GM18511 (cell line): ENCODE data around the gene ATXN10.
"Not testable (repeated sequence)": the region's sequence is repeated elsewhere in the genome, so short reads cannot be mapped to it uniquely, and the experiment has no call there.

ENCODE experiments used
- ATAC-seq: cut with Tn5 transposase; IDR thresholded peaks from one replicate; pipeline ENCODE4 v1.9.1; 2021; ENCODE audit warnings: mild to moderate bottlenecking, moderate library complexity; ENCODE audit not compliant: unreplicated experiment

Gene ATXN10

DNA sequence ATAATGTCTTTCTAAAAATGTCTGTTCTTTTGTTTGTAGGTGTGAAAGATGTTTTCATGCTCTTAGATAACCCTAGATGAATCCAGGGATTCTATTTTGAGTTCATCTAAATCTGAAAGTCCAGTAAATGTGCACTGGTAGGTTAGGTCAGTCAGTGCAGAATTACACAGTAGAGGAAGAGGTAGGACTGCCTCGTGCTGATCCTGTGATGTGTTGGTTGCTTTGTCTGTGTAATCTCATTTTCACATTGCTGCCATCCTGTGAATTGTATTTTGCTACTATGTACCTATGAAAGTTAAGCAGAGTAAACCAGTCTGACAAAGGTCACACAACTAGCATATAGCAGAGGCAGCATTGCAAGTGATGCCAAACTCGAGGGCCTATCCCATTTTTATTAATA is 36.5 kb downstream of the ATXN10 start:
- ATAC-seq, result no peak

DNA sequence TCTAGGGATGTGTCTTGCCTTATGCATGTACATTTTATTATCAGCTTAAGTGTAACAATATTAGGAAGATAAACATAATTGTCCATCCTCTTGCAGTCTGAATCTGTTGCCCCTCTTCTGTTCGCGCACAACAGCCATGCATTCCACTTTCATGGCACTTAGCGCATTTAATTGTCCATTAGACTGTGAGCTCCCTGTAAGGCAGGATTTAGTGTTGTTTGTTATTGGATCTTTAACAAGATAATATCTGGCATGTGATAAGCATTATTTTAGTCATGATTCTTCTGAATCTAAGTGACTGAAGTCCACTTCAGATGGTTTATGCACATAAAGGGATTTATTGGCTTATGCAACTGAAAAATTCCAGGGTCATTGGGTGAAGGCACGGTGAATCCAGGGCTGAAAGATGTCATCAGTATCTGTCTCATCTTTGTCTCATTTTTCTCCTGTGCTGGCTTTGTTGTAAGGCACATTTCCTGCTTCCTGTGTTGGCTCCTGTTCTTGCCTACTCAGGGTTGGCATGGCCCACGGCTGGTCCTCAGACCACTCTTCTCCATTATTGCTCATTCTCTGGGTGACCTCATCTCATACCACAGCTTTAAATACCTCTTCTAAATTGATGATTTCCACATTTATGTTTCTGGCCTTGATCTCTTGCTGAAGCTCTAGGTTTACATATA is 37.6 kb downstream of the ATXN10 start:
- ATAC-seq, result no peak

DNA sequence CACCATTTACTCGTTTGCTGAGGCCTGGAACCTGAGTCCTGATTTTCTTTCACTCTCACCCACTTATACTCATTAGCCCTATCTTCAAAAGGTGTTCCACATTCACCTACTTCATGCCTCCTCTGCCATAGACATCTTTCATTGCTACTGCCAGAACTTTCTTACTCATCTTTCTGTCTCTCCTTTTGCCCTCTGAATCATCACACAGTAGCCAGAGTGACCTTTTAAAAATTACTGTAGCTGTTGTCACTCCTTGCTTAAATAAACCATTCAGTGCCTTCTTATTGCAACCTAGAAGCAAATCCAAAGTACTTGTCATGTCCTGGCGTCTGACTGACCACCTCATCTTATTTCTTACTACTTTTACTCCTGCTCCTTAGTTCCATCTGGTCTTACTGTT is 38.2 kb downstream of the ATXN10 start:
- no peak for ATAC-seq

GRCh38 chr22:45710469-45710868 is 38.8 kb downstream of the ATXN10 start:
- ATAC-seq, result no peak

DNA sequence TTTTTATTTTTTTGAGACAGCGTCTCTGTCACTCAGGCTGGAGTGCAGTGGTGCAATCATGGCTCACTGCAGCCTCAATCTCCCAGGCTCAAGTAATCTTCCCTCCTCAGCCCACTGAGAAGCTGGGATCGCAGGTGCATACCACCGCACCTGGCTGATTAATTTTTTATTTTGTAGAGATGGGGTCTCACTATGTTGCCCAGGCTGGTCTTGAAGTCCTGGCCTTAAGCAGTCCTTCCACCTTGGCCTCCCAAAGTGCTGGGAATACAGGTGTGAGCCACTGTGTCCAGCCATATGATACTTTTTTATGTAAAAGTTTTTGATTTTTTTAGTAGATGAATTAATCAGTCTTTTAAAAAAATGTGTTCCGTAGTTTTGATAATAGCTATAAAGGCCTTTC is 42.8 kb downstream of the ATXN10 start:
- not testable (repeated sequence) for ATAC-seq

- ATAC-seq, result no peak
Observed at GRCh38 chr22:45717789-45718188, 46.2 kb downstream of the ATXN10 start.

- ATAC-seq, result no peak
Observed at GRCh38 chr22:45718391-45718790, 46.8 kb downstream of the ATXN10 start.

- no peak for ATAC-seq
Observed at GRCh38 chr22:45720839-45721378, 49.3 kb downstream of the ATXN10 start.

- no peak for ATAC-seq
Observed at GRCh38 chr22:45722006-45722405, 50.4 kb downstream of the ATXN10 start.

- ATAC-seq, result no peak
Observed at GRCh38 chr22:45726081-45726480, 54.4 kb downstream of the ATXN10 start.

DNA sequence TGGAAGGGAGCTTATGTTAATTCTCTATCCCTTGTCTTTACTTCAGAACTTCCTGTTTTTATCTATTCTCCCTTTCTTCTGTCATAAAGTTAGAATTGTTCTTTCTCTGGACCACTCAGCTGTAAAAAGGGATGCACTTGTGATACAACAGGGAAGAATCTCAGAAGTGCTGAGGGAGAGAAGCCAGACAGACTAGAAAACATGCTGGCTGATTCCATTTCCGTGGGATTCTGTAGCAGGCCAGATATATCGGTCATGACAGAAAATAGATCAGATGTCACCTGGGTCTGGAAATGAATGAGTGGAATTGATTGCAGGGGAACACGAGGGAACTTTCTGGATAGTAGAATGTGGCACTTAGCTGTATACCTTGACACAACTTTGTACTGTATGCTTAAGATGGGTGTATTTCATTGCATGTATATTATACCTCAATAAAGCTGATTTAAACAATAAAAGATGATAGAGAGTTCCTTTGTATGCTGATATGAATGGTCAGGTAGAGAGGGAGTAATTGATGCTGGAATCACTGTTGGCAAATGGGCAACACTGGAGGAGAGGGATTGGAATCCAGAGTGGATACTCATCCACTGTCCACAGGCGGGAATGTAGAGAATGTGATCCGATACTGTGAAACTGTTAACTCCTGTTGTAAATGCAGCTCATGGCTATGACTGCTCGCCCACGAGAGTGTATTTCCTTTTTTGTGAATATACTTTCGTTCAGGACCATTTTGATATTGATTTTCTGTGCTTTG is 59.6 kb downstream of the ATXN10 start:
- no peak for ATAC-seq

DNA sequence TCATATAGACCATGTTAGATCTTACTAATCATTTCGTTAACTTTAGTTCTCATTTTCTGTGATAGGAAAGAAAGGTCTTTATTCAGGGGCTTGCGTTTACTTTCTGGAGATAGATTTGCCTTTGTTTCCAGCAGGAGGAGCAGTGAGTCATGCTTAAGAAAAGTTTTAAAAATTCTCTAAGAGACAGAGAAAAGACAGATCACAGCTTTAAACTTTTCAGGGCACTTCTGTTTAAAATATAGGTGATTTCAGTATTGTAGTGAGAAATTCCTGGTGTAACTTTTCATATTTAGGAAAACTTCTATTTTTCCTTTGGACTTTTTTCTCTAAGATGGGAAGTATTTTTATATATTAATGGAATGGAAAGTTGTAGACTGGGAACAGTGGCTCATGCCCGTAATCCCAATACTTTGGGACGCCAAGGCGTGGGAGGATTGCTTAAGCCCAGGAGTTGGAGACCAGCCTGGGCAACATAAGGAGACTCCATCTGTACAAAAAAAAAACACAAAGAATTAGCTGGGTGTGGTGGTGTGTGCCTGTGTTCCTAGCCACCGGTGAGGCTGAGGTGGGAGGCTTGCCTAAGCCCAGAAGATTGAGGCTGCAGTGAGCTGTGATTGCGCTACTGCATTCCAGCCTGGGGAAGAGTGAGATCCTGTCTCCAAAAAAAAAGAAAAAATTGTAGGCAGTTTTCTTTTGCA is 60.3 kb downstream of the ATXN10 start:
- no peak for ATAC-seq

DNA sequence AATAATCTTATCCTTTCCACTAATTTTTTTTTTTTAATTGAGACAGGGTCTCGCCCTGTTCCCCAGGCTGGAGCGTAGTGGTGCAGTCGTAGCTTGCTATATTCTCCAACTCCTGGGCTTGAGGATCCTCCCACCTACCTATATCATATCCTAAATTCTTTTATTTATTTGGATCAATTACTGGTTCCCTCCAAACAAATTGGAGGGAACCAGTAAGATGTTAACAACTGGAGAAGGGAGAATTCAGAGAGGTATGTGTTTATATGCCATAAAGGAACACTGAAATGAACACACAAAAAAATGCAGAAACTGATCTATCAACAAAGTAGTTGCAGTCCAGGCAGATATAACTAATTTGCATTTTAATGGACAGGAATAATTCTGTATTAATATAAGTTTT is 63.6 kb downstream of the ATXN10 start:
- ATAC-seq, result no peak

DNA sequence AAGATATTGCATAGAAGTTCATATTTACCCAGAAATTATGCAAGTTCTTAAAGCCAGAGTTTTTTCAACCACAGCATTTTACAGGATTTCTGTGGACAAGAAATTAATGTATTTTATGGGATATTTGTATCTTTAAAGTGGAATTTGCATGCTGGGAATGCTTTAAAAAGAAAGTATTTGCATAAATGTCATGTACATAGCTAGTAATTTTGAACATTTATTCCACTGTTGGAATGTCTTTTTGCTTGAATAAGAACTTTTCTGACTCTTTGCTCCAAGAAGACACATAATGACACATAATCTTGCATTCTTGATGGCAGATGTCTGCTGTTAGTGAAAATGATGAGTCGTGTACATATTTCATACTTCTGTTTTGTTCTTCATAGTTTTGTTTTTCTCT is 66.6 kb downstream of the ATXN10 start:
- ATAC-seq, result no peak

- ATAC-seq, result no peak
Observed at GRCh38 chr22:45740236-45740635, 68.6 kb downstream of the ATXN10 start.

DNA sequence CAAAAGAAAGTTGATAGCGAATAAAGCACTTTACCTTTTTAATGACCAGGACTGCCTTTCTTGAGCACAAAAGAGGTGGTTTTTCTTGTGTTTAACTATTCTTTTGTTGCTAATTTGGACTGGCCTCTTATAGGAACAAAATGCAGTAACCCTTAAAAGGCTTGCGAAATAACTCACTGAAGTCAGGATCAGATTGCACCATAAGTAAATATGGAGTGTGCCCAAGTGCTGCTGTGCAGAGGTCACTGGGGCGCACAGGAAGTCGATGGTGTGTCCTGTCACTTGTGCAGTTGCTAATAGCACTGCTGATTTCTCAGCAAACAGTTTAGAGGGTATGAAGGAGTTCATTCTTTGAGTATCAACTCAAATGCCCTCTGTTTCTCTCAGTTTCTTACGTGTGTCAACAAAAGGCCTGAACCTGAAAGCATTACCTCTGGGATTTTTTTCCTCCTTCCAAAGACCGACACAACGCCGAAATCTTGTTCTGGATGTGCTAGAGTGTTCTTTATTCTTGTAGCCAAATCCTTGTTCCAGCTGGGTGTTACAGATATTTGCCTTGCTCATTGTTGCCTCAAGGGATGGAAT is 71.3 kb downstream of the ATXN10 start:
- no peak for ATAC-seq

GRCh38 chr22:45743687-45744086 is 72.1 kb downstream of the ATXN10 start:
- no peak for ATAC-seq

GRCh38 chr22:45744442-45744841 is 72.8 kb downstream of the ATXN10 start:
- ATAC-seq, result no peak

DNA sequence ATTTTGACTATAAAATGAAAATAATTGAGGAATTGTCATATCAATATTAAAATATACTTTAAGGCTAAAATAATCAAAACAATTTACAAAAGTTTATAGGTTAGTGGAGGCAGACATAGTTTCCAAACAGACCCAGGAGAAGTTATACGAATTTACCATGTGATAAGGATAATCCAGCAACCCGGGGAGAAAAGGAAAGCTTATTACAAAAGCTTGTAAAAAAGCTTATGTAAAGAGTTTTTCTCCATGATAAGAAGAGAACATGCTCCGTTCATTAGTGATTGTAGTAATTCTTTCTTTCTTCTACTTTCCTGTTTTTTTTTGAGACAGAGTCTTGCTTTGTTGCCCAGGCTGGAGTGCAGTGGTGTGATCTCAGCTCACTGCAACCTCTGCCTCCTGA is 79.0 kb downstream of the ATXN10 start:
- ATAC-seq, result no peak

GRCh38 chr22:45752036-45752435 is 80.4 kb downstream of the ATXN10 start:
- ATAC-seq, result no peak

GRCh38 chr22:45754822-45755221 is 83.2 kb downstream of the ATXN10 start:
- ATAC-seq, result no peak
